BLaER1 treated with 17β-estradiol and CSF1 and Interleukin-3, amounts not matched to agents 10 nM and 100 nM (cell line): ENCODE results near the gene HSPG2.
"Not testable (repeated sequence)": the region's sequence is repeated elsewhere in the genome, so short reads cannot be mapped to it uniquely, and the experiment has no call there.

Experiments used
- H3K27ac ChIP-seq, 11 experiments: shearing (Covaris generic); formaldehyde crosslinking; 2 replicates each; pipeline ENCODE4 v1.8.1; 2022
- H3K27me3 ChIP-seq, 11 experiments: shearing (Covaris generic); formaldehyde crosslinking; 2 replicates each; pipeline ENCODE4 v1.8.1; 2022
- H3K36me3 ChIP-seq, 11 experiments: shearing (Covaris generic); formaldehyde crosslinking; 2 replicates each; pipeline ENCODE4 v1.8.1; 2022
- H3K4me1 ChIP-seq, 10 experiments: shearing (Covaris generic); formaldehyde crosslinking; 2 replicates each; pipeline ENCODE4 v1.8.1; 2022
- H3K4me2 ChIP-seq, 11 experiments: shearing (Covaris generic); formaldehyde crosslinking; 2 replicates each; pipeline ENCODE4 v1.8.1; 2022
- H3K4me3 ChIP-seq, 10 experiments: shearing (Covaris generic); formaldehyde crosslinking; 2 replicates each; pipeline ENCODE4 v1.8.1; 2022
- H3K9ac ChIP-seq, 11 experiments: shearing (Covaris generic); formaldehyde crosslinking; 2 replicates each; pipeline ENCODE4 v1.8.1; 2022
- H3K9me3 ChIP-seq, 11 experiments: shearing (Covaris generic); formaldehyde crosslinking; replicated peaks in 1 of 11; 2 replicates each; pipeline ENCODE4 v1.8.1; 2022
- H4K20me1 ChIP-seq, 11 experiments: shearing (Covaris generic); formaldehyde crosslinking; 2 replicates each; pipeline ENCODE4 v1.8.1; 2022
- Cebpa-rat ChIP-seq, 11 experiments: shearing (Covaris generic); IDR thresholded peaks; 2 replicates each; pipeline ENCODE4 v1.8.1; 2022

Gene HSPG2

DNA sequence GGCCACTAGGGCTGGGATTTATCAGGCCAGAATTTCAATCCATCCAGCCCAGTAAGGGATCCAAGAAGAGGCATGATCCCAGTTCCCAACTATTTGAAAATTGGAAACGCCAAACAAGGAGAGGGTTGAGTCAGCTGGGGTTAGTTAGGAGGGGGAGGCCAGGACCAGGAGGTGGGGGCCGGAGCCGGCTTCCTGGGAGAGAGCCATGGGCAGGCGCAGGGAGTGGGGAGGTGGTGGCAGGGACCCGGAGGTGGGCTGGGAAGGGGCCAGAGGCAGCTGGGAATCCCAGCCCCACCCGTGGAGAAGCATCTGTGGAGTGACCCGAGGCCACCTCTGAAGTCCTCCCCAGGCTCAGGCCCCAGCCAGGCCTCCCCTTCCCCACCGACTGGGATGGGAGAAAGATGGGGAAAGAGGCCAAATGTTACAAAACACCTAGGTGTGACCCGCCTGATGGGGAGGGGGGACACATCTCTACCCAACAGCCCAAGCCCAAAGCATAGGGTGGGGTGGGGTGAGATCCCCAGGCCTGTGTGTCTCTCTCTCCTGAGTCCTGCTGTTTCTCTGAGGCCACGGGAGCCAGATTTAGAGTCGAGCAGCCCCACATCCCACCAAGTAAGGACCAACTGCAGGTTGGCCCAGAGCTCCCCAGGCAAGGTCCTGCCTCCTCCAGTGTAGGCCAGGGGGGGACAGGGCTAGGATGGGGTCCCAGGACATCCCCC is 10.1 kb downstream of the HSPG2 start:
- peaks cover 0 to 48% (median 3%) of the 10 kb centered on the region in 11 experiments; a peak in 8 of 22 replicates for H4K20me1 ChIP-seq
- peak overlapping the region in 7 of 11 experiments; percentile 8 to 58 (median 44); a peak in 10 of 22 replicates for H3K9ac ChIP-seq
- H3K27me3 ChIP-seq = no peaks in the 10 kb centered on the region
- H3K4me1 ChIP-seq = peaks cover 57 to 90% (median 78%) of the 10 kb centered on the region in 10 experiments
- TF ChIP-seq Cebpa-rat (IDR thresholded peaks at IDR 0.05) = no peak
- H3K9me3 ChIP-seq = no peaks in the 10 kb centered on the region
- peaks cover 0 to 13% (median 0%) of the 10 kb centered on the region in 11 experiments; a peak in 5 of 22 replicates for H3K36me3 ChIP-seq
- H3K4me3 ChIP-seq = no peak overlapping the region
- H3K4me2 ChIP-seq = peak overlapping the region; percentile 38 to 83 (median 75); a peak in 20 of 22 replicates
- peak overlapping the region in 8 of 11 experiments; percentile 8 to 58 (median 42); a peak in 12 of 22 replicates for H3K27ac ChIP-seq

DNA sequence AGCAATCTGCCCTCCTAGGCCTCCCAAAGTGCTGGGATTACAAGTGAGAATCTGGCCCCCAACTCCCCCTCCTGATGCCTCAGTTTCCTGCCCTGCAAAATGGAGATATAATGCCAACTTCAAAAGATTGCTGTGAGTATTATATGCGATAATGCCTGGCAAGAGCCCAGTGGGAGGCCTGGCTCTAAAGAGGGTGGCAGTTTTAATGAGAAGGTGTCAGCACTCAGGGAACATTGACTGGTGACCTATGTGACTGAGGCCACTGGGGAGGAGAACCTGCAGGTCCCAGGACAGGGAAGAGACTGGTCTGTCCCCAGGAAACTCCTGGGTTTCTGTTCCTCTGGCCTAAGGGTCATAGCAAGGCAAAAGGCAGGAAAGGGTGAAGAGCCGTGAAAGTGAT is 11.0 kb downstream of the HSPG2 start:
- Histone ChIP-seq H3K27ac (peak overlapping the region in 2 of 11 experiments; percentile 55 to 71; a peak in 4 of 22 replicates), H3K4me1 (peaks cover 48 to 90% (median 77%) of the 10 kb centered on the region in 10 experiments), H3K9me3 (no peaks in the 10 kb centered on the region), H3K27me3 (no peaks in the 10 kb centered on the region), H4K20me1 (peaks cover 0 to 45% (median 6%) of the 10 kb centered on the region in 11 experiments; a peak in 8 of 22 replicates), H3K36me3 (peaks cover 0 to 10% (median 0%) of the 10 kb centered on the region in 11 experiments; a peak in 5 of 22 replicates), H3K9ac (no peak overlapping the region), H3K4me2 (peak overlapping the region; percentile 38 to 83 (median 75); a peak in 21 of 22 replicates), H3K4me3 (no peak overlapping the region)
- TF ChIP-seq Cebpa-rat (IDR thresholded peaks at IDR 0.05) = no peak

DNA sequence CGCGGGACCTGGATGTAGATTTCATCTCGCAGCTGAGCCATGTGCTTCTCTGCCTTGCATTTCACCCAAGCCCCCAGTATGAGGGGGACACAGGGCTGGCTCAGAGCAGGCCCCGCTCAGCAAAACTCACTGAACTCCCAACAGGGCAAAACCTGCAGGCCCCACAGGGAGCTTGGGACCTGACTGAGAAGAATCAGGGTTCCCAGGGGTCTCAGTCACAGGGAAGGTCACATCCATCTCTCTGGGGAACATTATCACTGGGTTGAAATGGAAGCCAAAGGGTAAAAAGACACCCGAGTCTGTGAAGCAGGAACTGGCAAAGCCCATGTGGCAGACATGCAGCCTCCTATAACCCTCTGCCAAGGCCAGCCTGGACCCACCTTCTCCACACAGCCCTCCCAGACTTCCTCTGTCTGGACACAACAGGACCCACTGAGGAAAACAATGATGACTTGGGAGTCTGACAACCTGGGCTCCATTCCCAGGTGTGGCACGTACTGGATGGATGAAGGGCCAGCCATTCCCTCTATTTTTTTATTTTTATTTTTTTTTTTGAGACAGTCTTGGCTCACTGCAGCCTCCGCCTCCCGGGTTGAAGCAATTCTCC is 11.7 kb downstream of the HSPG2 start:
- H3K9ac ChIP-seq = peak overlapping the region in 4 of 11 experiments; percentile 8 to 41 (median 24); a peak in 4 of 22 replicates
- peaks cover 0 to 39% (median under 1%) of the 10 kb centered on the region in 11 experiments; a peak in 8 of 22 replicates for H4K20me1 ChIP-seq
- H3K4me1 ChIP-seq = peaks cover 46 to 90% (median 79%) of the 10 kb centered on the region in 10 experiments
- no peak overlapping the region for H3K4me3 ChIP-seq
- H3K4me2 ChIP-seq = peak overlapping the region; percentile 53 to 83 (median 75)
- peak overlapping the region in 9 of 11 experiments; percentile 15 to 71 (median 57); a peak in 17 of 22 replicates for H3K27ac ChIP-seq
- H3K36me3 ChIP-seq = peaks cover 0 to 9% (median 0%) of the 10 kb centered on the region in 11 experiments; a peak in 5 of 22 replicates
- TF ChIP-seq Cebpa-rat (IDR thresholded peaks at IDR 0.05) = no peak
- no peaks in the 10 kb centered on the region for H3K27me3 ChIP-seq
- no peaks in the 10 kb centered on the region for H3K9me3 ChIP-seq

DNA sequence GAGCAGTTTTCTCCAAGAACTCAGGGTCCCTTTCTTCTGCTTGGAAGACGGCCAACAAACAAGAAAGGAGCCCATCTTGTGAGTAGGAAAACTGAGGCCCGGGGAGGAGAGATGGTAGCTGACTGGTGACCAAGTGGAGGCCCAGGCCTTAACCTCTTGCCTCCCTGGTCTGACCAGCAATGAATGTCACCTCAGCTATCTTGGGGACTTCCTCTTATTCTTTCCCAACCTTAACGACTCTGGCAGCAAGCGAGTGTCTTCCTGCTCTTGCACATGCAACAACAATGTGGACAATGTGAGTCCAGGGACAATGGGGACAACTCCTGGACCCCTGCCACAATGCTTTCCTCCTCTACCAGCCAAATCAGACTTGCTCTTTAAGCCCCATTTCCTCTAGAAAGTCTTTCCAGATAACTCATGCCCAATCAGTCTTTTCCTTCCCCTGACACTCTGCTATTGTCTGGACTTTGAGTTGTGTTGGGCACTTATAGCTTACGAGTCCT is 12.6 kb downstream of the HSPG2 start:
- Histone ChIP-seq H3K4me3 (no peak overlapping the region), H3K4me2 (peak overlapping the region; percentile 53 to 83 (median 75)), H3K27ac (peak overlapping the region in 8 of 11 experiments; percentile 26 to 71 (median 58); a peak in 14 of 22 replicates), H3K9ac (peak overlapping the region in 2 of 11 experiments; percentile 27 to 41; a peak in 2 of 22 replicates), H4K20me1 (peaks cover 0 to 31% (median 0%) of the 10 kb centered on the region in 11 experiments; a peak in 7 of 22 replicates), H3K36me3 (peaks cover 0 to 9% (median 0%) of the 10 kb centered on the region in 11 experiments; a peak in 3 of 22 replicates), H3K9me3 (no peaks in the 10 kb centered on the region), H3K27me3 (no peaks in the 10 kb centered on the region), H3K4me1 (peaks cover 46 to 94% (median 83%) of the 10 kb centered on the region in 10 experiments)
- TF ChIP-seq Cebpa-rat (IDR thresholded peaks at IDR 0.05) = peak in 3 of 11 experiments; percentile 10 to 25 (median 12); a peak in 2 of 22 replicates

DNA sequence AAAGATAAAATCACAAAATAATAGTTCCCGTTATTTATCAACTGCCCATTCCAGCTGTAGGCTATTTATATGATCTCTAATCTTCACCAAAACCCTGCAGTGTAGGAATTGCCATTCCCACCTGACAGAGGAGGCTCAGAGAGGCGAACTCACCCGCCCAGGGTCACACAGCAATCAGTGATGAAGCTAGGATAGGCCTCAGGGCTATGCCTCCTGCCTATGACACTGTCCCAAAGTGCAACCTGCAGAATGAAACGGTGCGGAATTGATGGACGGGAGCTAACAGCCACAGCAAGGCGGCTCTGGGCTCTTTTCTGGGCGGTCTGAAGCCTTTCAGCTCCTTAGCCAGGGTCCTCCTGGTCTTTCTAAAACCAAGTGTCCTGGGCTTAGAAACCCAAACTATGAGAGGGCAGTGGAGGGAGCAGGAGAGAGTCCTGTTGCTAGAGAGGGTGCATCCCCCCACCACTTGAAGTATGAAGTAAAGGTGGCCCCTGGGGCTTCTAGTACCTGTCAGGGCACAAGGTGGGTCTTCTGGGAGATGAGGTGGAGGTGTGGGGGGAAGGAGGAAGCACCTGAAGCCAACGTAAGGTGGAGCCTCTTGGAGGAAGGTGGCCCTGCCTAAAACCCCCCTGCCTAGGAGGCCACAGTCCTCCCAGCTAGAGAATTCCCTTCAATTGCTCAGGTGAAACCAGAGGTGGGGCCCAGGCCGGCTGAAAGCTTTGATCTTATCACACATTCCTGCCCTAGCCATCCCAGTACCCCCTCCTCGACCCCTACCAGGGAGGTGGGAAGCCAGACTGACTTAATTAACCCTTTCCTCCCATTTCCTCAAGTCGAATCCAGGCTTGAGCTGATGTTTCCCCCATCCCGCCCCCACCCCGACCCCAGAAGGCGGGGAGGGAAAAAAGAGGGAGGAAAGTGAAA is 14.8 kb downstream of the HSPG2 start:
- peaks cover 0 to 17% (median 0%) of the 10 kb centered on the region in 11 experiments; a peak in 1 of 22 replicates for H3K36me3 ChIP-seq
- TF ChIP-seq Cebpa-rat (IDR thresholded peaks at IDR 0.05) = no peak
- H3K9ac ChIP-seq = peak overlapping the region in 3 of 11 experiments; percentile 1 to 38 (median 18); a peak in 2 of 22 replicates
- H3K27ac ChIP-seq = no peak overlapping the region
- peaks cover 0 to 18% (median 0%) of the 10 kb centered on the region in 11 experiments; a peak in 6 of 22 replicates for H4K20me1 ChIP-seq
- H3K27me3 ChIP-seq = no peaks in the 10 kb centered on the region
- H3K4me1 ChIP-seq = peaks cover 38 to 79% (median 69%) of the 10 kb centered on the region in 10 experiments
- no peak overlapping the region for H3K4me3 ChIP-seq
- H3K9me3 ChIP-seq = no peaks in the 10 kb centered on the region
- peak overlapping the region in 8 of 11 experiments; percentile 6 to 42 (median 25); a peak in 12 of 22 replicates for H3K4me2 ChIP-seq

DNA sequence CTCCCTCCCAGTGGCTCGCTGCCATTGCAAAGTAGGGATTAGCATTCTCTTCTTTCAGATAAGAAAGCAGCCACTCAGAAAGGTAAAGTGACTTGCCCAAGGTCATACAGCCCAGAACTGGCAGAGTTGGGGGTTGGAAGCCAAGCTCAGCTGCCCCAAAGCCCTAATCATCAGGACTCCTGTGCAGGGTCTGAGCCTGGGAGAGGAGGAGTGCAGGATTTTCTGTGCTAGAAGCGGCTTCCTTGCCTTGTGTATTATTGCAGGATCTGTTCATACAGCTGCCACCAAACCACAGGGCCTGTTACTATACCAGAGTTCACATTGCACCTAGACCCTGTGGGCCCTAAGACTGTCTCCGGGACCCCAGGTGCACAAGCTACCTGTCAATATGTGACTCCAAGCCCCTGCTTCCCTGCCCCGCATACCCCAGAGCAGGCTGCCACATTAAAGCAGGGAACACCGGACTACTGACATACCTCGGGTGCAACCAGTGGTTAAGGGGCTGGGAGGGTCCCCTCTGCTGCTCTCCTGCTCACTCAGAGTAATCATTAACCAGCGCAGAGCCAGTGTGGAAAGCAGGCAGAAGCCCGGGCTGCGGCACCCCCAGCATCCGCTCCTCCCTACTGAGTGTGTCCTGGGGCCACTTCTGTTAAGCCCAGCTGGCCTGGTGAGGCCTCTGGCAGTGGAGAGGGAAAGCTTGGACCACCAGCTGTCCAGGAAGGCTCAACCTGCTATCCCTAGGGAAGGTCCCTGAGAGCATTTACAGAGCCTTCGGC is 15.8 kb downstream of the HSPG2 start:
- Histone ChIP-seq H3K27ac (peak overlapping the region in 3 of 11 experiments; percentile 17 to 50 (median 18); a peak in 3 of 22 replicates), H3K27me3 (no peaks in the 10 kb centered on the region), H3K9ac (peak overlapping the region in 4 of 11 experiments; percentile 5 to 42 (median 24); a peak in 1 of 22 replicates), H4K20me1 (peaks cover 0 to 13% (median 0%) of the 10 kb centered on the region in 11 experiments; a peak in 6 of 22 replicates), H3K4me1 (peaks cover 27 to 77% (median 63%) of the 10 kb centered on the region in 10 experiments), H3K36me3 (peaks cover 0 to 26% (median 0%) of the 10 kb centered on the region in 11 experiments; a peak in 1 of 22 replicates), H3K9me3 (no peaks in the 10 kb centered on the region), H3K4me3 (no peak overlapping the region), H3K4me2 (peak overlapping the region in 9 of 11 experiments; percentile 5 to 43 (median 24); a peak in 9 of 22 replicates)
- TF ChIP-seq Cebpa-rat (IDR thresholded peaks at IDR 0.05) = no peak

DNA sequence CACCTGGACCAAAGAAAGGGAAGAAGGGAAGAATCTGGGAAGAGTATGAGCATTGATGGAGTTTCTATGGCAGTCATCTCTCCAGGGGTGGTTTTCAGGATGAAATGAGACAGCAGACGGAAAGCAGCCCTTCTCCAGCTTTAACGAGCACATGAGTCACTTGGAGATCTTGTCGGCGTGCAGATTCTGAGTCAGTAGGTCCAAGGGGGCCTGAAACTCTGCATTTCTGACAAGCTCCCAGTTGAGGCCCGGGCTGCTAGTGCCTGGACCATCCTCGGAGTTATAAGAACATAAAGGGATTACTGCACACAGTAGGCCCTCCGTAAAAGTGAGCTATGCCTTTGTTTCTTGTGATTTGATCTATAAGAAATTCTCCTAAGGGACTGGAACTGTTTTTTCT is 17.6 kb downstream of the HSPG2 start:
- Histone ChIP-seq H3K9me3 (no peaks in the 10 kb centered on the region), H3K4me1 (peaks cover 27 to 77% (median 59%) of the 10 kb centered on the region in 10 experiments), H3K9ac (no peak overlapping the region), H4K20me1 (peaks cover 0 to 20% (median 0%) of the 10 kb centered on the region in 11 experiments; a peak in 6 of 22 replicates), H3K27ac (no peak overlapping the region), H3K27me3 (no peaks in the 10 kb centered on the region), H3K36me3 (peaks cover 0 to 26% (median 0%) of the 10 kb centered on the region in 11 experiments; a peak in 1 of 22 replicates), H3K4me3 (no peak overlapping the region), H3K4me2 (peak overlapping the region in 3 of 11 experiments; percentile 21 to 43 (median 26); a peak in 2 of 22 replicates)
- TF ChIP-seq Cebpa-rat (IDR thresholded peaks at IDR 0.05) = no peak

DNA sequence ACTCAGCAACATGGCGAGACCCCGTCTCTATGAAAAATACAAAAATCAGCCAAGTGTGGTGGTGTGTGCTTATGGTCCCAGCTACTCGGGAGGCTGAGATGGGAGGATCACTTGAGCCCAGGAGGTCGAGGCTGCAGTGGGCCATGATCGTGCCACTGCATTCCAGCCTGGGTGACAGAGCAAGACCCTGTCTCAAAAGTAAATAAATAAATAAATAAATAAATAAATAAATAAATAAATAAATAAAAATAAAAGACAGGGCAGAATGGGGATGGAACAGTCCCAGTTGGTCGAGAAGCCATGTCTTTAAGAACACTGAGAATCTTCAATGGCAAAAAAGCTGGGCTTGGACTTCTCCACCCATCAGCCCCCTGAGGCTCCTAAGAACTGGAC is 19.9 kb downstream of the HSPG2 start:
- not testable (repeated sequence) for H3K9ac ChIP-seq, H3K27me3 ChIP-seq, H3K27ac ChIP-seq, H3K9me3 ChIP-seq, H3K4me3 ChIP-seq
- H3K36me3 ChIP-seq = peaks cover 0 to 26% (median 0%) of the 10 kb centered on the region in 11 experiments; a peak in 1 of 22 replicates
- H3K4me2 ChIP-seq = peak overlapping the region in 2 of 11 experiments; percentile 4 to 8; a peak in 3 of 22 replicates
- peaks cover 0 to 18% (median 0%) of the 10 kb centered on the region in 11 experiments; a peak in 6 of 22 replicates for H4K20me1 ChIP-seq
- H3K4me1 ChIP-seq = peaks cover 40 to 77% (median 62%) of the 10 kb centered on the region in 10 experiments
